ENCODE data around the gene CENPP. TPM values are rescaled to one million over a fixed set of nuclear protein-coding genes. Genes with fewer than 3 reads are reported as not detected.
A peak's percentile ranks its signal among the peaks of the same experiment; 100 is the strongest.

Gene CENPP
- polyA plus RNA-seq, 2 of the 4 experiments (the other 2 are of a cell fraction): 7.2 to 13.4 TPM

GRCh38 chr9:92666912-92667532, 341.3 kb downstream of the CENPP start:
- FAIRE-seq (no peak), ATAC-seq (no peak), DNase-seq (ENCODE audit: low read depth in 1 of 2, low spot score in 1 of 2) (no peak)
- Histone ChIP-seq H3K4me1 (peaks cover 15% of the 10 kb centered on the region), H3K9me3 (no peaks in the 10 kb centered on the region), H3K4me2 (no peak overlapping the region), H3K4me3 (no peak overlapping the region), H3K27ac (no peak overlapping the region)
- no peak for TF ChIP-seq KDM1A (IDR thresholded peaks at IDR 0.05; ENCODE audit: low read depth)
- TF ChIP-seq TP53 (CRISPR knock-in tag; IDR thresholded peaks at IDR 0.05): no peak
- TF ChIP-seq HOXB5 (CRISPR knock-in tag; IDR thresholded peaks at IDR 0.05): no peak
- TF ChIP-seq KDM5A (IDR thresholded peaks at IDR 0.05): no peak
- TF ChIP-seq CBX2 (IDR thresholded peaks at IDR 0.05; ENCODE audit: borderline replicate concordance, low read depth): no peak
- TF ChIP-seq POLR2A (IDR thresholded peaks at IDR 0.05; ENCODE audit: low read length): no peak
- TF ChIP-seq CHD2 (IDR thresholded peaks at IDR 0.05; ENCODE audit: low read length, partially characterized antibody): no peak
- TF ChIP-seq, protein P1, sequence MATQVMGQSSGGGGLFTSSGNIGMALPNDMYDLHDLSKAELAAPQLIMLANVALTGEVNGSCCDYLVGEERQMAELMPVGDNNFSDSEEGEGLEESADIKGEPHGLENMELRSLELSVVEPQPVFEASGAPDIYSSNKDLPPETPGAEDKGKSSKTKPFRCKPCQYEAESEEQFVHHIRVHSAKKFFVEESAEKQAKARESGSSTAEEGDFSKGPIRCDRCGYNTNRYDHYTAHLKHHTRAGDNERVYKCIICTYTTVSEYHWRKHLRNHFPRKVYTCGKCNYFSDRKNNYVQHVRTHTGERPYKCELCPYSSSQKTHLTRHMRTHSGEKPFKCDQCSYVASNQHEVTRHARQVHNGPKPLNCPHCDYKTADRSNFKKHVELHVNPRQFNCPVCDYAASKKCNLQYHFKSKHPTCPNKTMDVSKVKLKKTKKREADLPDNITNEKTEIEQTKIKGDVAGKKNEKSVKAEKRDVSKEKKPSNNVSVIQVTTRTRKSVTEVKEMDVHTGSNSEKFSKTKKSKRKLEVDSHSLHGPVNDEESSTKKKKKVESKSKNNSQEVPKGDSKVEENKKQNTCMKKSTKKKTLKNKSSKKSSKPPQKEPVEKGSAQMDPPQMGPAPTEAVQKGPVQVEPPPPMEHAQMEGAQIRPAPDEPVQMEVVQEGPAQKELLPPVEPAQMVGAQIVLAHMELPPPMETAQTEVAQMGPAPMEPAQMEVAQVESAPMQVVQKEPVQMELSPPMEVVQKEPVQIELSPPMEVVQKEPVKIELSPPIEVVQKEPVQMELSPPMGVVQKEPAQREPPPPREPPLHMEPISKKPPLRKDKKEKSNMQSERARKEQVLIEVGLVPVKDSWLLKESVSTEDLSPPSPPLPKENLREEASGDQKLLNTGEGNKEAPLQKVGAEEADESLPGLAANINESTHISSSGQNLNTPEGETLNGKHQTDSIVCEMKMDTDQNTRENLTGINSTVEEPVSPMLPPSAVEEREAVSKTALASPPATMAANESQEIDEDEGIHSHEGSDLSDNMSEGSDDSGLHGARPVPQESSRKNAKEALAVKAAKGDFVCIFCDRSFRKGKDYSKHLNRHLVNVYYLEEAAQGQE (IDR thresholded peaks at IDR 0.05): no peak
- TF ChIP-seq, protein P2, sequence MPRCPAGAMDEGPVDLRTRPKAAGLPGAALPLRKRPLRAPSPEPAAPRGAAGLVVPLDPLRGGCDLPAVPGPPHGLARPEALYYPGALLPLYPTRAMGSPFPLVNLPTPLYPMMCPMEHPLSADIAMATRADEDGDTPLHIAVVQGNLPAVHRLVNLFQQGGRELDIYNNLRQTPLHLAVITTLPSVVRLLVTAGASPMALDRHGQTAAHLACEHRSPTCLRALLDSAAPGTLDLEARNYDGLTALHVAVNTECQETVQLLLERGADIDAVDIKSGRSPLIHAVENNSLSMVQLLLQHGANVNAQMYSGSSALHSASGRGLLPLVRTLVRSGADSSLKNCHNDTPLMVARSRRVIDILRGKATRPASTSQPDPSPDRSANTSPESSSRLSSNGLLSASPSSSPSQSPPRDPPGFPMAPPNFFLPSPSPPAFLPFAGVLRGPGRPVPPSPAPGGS (IDR thresholded peaks at IDR 0.05): no peak
- no peak for TF ChIP-seq MYC (IDR thresholded peaks at IDR 0.05; ENCODE audit: borderline replicate concordance, low read length)
- no peak for TF ChIP-seq USF2 (IDR thresholded peaks at IDR 0.05)
- TF ChIP-seq JUNB (IDR thresholded peaks at IDR 0.05): no peak
- TF ChIP-seq HDAC2 (IDR thresholded peaks at IDR 0.05): no peak
- CTCF ChIA-PET: interaction anchor here (1.0 kb wide), 1 partner anchor 51 kb away, joined by 4 read pairs; no protein-coding TSS in a partner anchor
- POLR2A ChIA-PET: no interaction called here
- WGBS (ENCODE audit: missing lambda C conversion rate): 80% methylated on average over 8 of the region's 8 CpGs

DNA sequence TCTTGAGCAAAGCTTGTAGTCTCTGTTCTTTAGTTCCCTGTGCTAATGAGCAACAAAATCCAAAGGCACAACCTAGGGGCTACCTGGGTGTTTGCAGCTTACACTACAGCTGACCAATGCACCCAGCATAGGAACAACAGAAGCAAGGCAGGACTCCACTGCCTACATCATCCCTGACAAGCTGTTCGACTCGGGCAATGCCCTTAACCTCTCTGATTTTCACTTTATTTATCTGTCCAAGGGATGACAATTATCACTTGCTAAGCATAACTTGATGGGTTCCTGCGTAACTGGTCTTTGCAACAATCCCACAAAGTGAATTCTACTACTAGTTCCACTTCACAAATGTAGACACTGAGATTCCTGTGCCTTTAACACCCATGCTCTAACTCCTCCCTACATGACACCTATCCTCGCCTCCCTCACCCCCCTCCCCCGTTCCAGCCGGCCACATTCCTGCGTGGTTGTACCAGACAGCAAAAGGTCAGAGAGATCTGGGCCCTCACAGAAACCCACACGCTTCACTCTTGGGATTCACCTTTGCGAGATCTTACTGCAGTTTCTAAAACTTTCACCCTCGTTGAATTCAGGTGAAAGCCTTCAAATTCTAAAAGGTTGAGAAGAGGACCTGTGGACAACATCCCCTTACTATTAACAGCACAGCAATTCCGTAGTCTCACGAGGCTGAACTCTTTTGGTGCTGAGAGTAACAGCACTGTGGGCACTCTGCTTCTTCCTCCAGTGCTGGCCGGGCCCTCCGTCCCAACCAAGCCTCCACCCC, 343.2 kb downstream of the CENPP start:
- peak overlapping the region; percentile 76 for H3K4me3 ChIP-seq
- DNase-seq (ENCODE audit: low read depth in 1 of 2, low spot score in 1 of 2) (peak; percentile 50 to 79), FAIRE-seq (no peak), ATAC-seq (peak; percentile 49 to 52; a peak in 5 of 6 replicates)
- POLR2A ChIA-PET: no interaction called here
- no peak for TF ChIP-seq CEBPB (IDR thresholded peaks at IDR 0.05)
- peak; percentile 62; the same call in 1 of the 2 replicates for TF ChIP-seq FOSB (CRISPR knock-in tag; IDR thresholded peaks at IDR 0.05)
- TF ChIP-seq, protein P3, sequence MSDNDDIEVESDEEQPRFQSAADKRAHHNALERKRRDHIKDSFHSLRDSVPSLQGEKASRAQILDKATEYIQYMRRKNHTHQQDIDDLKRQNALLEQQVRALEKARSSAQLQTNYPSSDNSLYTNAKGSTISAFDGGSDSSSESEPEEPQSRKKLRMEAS (IDR thresholded peaks at IDR 0.05): 0 out of 2 replicates have a peak, but pooled peaks have one; percentile 30
- peak; percentile 45 for TF ChIP-seq ZFP36 (IDR thresholded peaks at IDR 0.05; ENCODE audit: borderline replicate concordance, partially characterized antibody)
- H3K27ac ChIP-seq: peak overlapping the region; percentile 78 to 93
- CTCF ChIA-PET: no interaction called here
- 20% methylated on average over 13 of the region's 14 CpGs for WGBS (ENCODE audit: missing lambda C conversion rate)
- H3K4me2 ChIP-seq: peak overlapping the region; percentile 91
- no peaks in the 10 kb centered on the region for H3K9me3 ChIP-seq
- peaks cover 15% of the 10 kb centered on the region for H3K4me1 ChIP-seq

Data from A549 (cell line).